ENCODE results near the gene ZNF655.
"Not testable (repeated sequence)": the region's sequence is repeated elsewhere in the genome, so short reads cannot be mapped to it uniquely, and the experiment has no call there.

ZNF655 gene

DNA sequence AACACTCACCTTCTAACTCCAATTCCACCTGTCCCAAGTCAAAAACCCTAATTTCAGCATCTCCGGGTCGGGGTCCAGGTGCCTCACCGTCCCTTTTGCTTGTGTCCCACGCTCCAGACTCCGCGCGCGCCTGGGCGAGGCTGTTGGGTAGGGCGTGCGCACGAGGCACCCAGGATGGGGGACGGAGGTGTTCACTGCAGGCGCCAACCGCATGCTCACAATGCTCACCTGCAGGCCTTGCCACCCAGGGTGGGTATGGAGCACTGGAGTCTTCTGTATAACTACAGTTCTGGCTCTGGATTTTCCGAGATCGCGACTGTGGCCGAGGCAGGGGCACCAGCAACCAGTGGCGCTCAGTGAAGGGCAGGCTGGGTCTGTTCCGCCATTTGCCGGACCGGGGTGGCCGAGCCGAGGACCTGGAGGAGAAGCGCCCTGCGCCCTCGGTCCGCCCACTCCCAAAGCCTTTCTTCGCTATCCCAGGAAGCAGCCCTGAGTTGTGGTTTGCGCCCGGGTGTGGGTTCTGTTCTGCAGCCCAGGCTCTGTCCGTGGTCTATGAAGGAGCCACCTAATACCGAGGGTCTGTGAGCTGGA lies 15.3 kb upstream of the ZNF655 start:
- H3K9ac ChIP-seq (ENCODE audit: low read length), result no peak overlapping the region
- H3K9me3 ChIP-seq (replicated peaks; ENCODE audit: insufficient read depth, low read length), result no peaks in the 10 kb centered on the region
- TF ChIP-seq, protein P1, sequence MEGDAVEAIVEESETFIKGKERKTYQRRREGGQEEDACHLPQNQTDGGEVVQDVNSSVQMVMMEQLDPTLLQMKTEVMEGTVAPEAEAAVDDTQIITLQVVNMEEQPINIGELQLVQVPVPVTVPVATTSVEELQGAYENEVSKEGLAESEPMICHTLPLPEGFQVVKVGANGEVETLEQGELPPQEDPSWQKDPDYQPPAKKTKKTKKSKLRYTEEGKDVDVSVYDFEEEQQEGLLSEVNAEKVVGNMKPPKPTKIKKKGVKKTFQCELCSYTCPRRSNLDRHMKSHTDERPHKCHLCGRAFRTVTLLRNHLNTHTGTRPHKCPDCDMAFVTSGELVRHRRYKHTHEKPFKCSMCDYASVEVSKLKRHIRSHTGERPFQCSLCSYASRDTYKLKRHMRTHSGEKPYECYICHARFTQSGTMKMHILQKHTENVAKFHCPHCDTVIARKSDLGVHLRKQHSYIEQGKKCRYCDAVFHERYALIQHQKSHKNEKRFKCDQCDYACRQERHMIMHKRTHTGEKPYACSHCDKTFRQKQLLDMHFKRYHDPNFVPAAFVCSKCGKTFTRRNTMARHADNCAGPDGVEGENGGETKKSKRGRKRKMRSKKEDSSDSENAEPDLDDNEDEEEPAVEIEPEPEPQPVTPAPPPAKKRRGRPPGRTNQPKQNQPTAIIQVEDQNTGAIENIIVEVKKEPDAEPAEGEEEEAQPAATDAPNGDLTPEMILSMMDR (IDR thresholded peaks at IDR 0.05; ENCODE audit: low read length), result no peak
- TF ChIP-seq EZH2 (optimal IDR thresholded peaks at IDR 0.05; ENCODE audit: low read depth, low read length) (no peak), EZH2phosphoT487 (IDR thresholded peaks at IDR 0.05; ENCODE audit: low read length) (no peak)

DNA sequence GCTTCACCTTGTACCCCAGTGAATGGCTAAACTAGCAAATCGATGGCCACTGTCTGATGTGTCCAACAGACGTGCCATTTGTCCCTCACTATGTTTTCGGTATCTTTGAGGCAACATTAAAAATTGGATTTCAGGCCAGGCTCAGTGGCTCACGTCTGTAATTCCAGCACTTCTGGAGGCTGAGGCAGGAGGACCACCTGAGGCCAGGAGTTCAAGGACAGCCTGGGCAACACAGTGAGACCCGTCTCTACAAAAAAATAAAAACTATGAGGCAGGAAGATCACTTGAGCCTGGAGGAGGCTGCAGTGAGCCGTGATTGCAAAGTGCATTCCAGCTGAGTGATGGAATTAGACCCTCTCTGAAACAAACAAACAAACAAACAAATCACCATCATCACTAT lies 14.5 kb upstream of the ZNF655 start:
- no peak for DNase-seq
- TF ChIP-seq, protein P1 (IDR thresholded peaks at IDR 0.05; ENCODE audit: low read length), result no peak
- TF ChIP-seq EZH2 (optimal IDR thresholded peaks at IDR 0.05; ENCODE audit: low read depth, low read length), result no peak
- TF ChIP-seq EZH2phosphoT487 (IDR thresholded peaks at IDR 0.05; ENCODE audit: low read length), result no peak
- no peak overlapping the region for H2AFZ ChIP-seq (ENCODE audit: low read length)
- H4K20me1 ChIP-seq (ENCODE audit: insufficient read depth, low read length), result no peaks in the 10 kb centered on the region
- no peaks in the 10 kb centered on the region for H3K79me2 ChIP-seq (ENCODE audit: low read length)
- H3K9me3 ChIP-seq (replicated peaks; ENCODE audit: insufficient read depth, low read length), result no peaks in the 10 kb centered on the region
- no peak overlapping the region for H3K4me3 ChIP-seq (ENCODE audit: low read length)
- no peak overlapping the region for H3K9ac ChIP-seq (ENCODE audit: low read length)
- H3K27ac ChIP-seq (ENCODE audit: low read length), result no peak overlapping the region
- no peaks in the 10 kb centered on the region for H3K9me2 ChIP-seq (replicated peaks; ENCODE audit: insufficient read depth, low read length)
- H3K27me3 ChIP-seq (replicated peaks; ENCODE audit: insufficient read depth, low read length), result no peaks in the 10 kb centered on the region
- H3K36me3 ChIP-seq (replicated peaks; ENCODE audit: insufficient read depth, low read length), result no peaks in the 10 kb centered on the region
- H3K4me2 ChIP-seq (ENCODE audit: low read depth, low read length), result no peak overlapping the region
- no peaks in the 10 kb centered on the region for H3K4me1 ChIP-seq (ENCODE audit: low read length)
- H3F3A ChIP-seq (ENCODE audit: insufficient read depth, low read length), result no peaks in the 10 kb centered on the region

More for the DNA sequence above, 15.3 kb upstream of the ZNF655 start:
- Histone ChIP-seq H3K36me3 (replicated peaks; ENCODE audit: insufficient read depth, low read length) (no peaks in the 10 kb centered on the region), H3K79me2 (ENCODE audit: low read length) (no peaks in the 10 kb centered on the region), H3K4me2 (ENCODE audit: low read depth, low read length) (no peak overlapping the region), H2AFZ (ENCODE audit: low read length) (no peak overlapping the region), H3K27ac (ENCODE audit: low read length) (no peak overlapping the region), H3F3A (ENCODE audit: insufficient read depth, low read length) (no peaks in the 10 kb centered on the region), H3K27me3 (replicated peaks; ENCODE audit: insufficient read depth, low read length) (no peaks in the 10 kb centered on the region), H4K20me1 (ENCODE audit: insufficient read depth, low read length) (no peaks in the 10 kb centered on the region), H3K4me1 (ENCODE audit: low read length) (no peaks in the 10 kb centered on the region), H3K9me2 (replicated peaks; ENCODE audit: insufficient read depth, low read length) (no peaks in the 10 kb centered on the region), H3K4me3 (ENCODE audit: low read length) (no peak overlapping the region)
- DNase-seq, result no peak

DNA sequence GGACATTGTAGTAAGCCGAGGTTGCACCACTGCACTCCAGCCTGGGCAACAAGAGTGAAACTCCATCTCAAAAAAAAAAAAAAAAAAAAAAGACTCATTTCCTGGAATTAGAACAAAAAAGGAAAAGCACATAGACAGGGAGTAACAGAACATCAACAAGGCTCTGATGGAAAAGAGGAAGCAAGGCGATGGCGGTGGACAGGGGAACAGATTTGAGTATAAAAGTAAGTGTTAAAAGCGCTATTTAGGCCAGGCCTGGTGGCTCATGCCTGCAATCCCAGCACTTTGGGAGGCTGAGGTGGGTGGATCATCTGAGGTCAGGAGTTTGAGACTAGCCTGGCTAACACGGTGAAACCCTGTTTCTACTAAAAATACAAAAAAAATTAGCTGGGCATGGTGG lies 13.1 kb upstream of the ZNF655 start:
- H3K9me2 ChIP-seq (replicated peaks; ENCODE audit: insufficient read depth, low read length); H3K4me1 ChIP-seq (ENCODE audit: low read length); H3K9me3 ChIP-seq (replicated peaks; ENCODE audit: insufficient read depth, low read length); DNase-seq; H2AFZ ChIP-seq (ENCODE audit: low read length); H4K20me1 ChIP-seq (ENCODE audit: insufficient read depth, low read length); H3K79me2 ChIP-seq (ENCODE audit: low read length); H3K36me3 ChIP-seq (replicated peaks; ENCODE audit: insufficient read depth, low read length); H3F3A ChIP-seq (ENCODE audit: insufficient read depth, low read length); H3K27ac ChIP-seq (ENCODE audit: low read length); H3K4me3 ChIP-seq (ENCODE audit: low read length); H3K27me3 ChIP-seq (replicated peaks; ENCODE audit: insufficient read depth, low read length); H3K9ac ChIP-seq (ENCODE audit: low read length); H3K4me2 ChIP-seq (ENCODE audit: low read depth, low read length): not testable (repeated sequence)

DNA sequence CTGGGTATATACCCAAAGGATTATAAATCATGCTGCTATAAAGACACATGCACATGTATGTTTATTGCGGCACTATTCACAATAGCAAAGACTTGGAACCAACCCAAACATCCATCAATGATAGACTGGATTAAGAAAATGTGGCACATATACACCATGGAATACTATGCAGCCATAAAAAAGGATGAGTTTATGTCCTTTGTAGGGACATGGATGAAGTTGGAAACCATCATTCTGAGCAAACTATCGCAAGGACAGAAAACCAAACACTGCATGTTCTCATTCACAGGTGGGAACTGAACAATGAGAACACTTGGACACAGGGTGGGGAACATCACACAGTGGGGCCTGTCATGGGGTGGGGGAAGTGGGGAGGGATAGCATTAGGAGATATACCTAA lies 8.9 kb upstream of the ZNF655 start:
- not testable (repeated sequence) for H3K9me3 ChIP-seq (replicated peaks; ENCODE audit: insufficient read depth, low read length); H3K4me1 ChIP-seq (ENCODE audit: low read length); H3F3A ChIP-seq (ENCODE audit: insufficient read depth, low read length); H3K4me3 ChIP-seq (ENCODE audit: low read length); H3K79me2 ChIP-seq (ENCODE audit: low read length); H3K9ac ChIP-seq (ENCODE audit: low read length); DNase-seq; H3K9me2 ChIP-seq (replicated peaks; ENCODE audit: insufficient read depth, low read length); H3K27me3 ChIP-seq (replicated peaks; ENCODE audit: insufficient read depth, low read length); H4K20me1 ChIP-seq (ENCODE audit: insufficient read depth, low read length); H2AFZ ChIP-seq (ENCODE audit: low read length); H3K27ac ChIP-seq (ENCODE audit: low read length); H3K4me2 ChIP-seq (ENCODE audit: low read depth, low read length); H3K36me3 ChIP-seq (replicated peaks; ENCODE audit: insufficient read depth, low read length)

All from MM.1S (cell line).